HG02981 (cell line): Measurements from ENCODE around the gene FAM20B.
"Not testable (repeated sequence)": the region's sequence is repeated elsewhere in the genome, so short reads cannot be mapped to it uniquely, and the experiment has no call there.

Source experiments
- ATAC-seq: cut with Tn5 transposase; IDR thresholded peaks from one replicate; pipeline ENCODE4 v1.9.1; 2021; ENCODE audit warnings: mild to moderate bottlenecking, moderate library complexity; ENCODE audit not compliant: unreplicated experiment

Gene FAM20B

GRCh38 chr1:179025125-179025974 lies at the start of gene FAM20B:
Gene FAM20B, plus strand, starts transcription at chr1:179025894. Its CDS starts 17,954 bp downstream, at chr1:179043848.
- ATAC-seq, result peak; percentile 84

- ATAC-seq, result no peak
Observed at GRCh38 chr1:178976541-178976940, 49.2 kb upstream of the FAM20B start.

- no peak for ATAC-seq
Observed at GRCh38 chr1:178986204-178986603, 39.5 kb upstream of the FAM20B start.

GRCh38 chr1:178988198-178988597 lies 37.5 kb upstream of the FAM20B start:
- not testable (repeated sequence) for ATAC-seq

GRCh38 chr1:178993559-178993958 lies 32.1 kb upstream of the FAM20B start:
- ATAC-seq, result no peak

GRCh38 chr1:178997428-178997827 lies 28.3 kb upstream of the FAM20B start:
- no peak for ATAC-seq

- no peak for ATAC-seq
Observed at GRCh38 chr1:178998295-178998694, 27.4 kb upstream of the FAM20B start.

GRCh38 chr1:178999061-178999460 lies 26.6 kb upstream of the FAM20B start:
- ATAC-seq, result no peak

- ATAC-seq, result no peak
Observed at GRCh38 chr1:179001451-179001850, 24.2 kb upstream of the FAM20B start.

- ATAC-seq, result not testable (repeated sequence)
Observed at GRCh38 chr1:179002064-179002463, 23.6 kb upstream of the FAM20B start.

- peak; percentile 66 for ATAC-seq
Observed at GRCh38 chr1:179002552-179003345, 22.9 kb upstream of the FAM20B start.

GRCh38 chr1:179003512-179004066 lies 22.1 kb upstream of the FAM20B start:
- ATAC-seq, result no peak

GRCh38 chr1:179007233-179007632 lies 18.5 kb upstream of the FAM20B start:
- no peak for ATAC-seq

GRCh38 chr1:179010671-179011070 lies 15.0 kb upstream of the FAM20B start:
- ATAC-seq, result no peak

GRCh38 chr1:179012038-179012437 lies 13.7 kb upstream of the FAM20B start:
- no peak for ATAC-seq

- no peak for ATAC-seq
Observed at GRCh38 chr1:179014123-179014522, 11.6 kb upstream of the FAM20B start.

GRCh38 chr1:179015396-179015795 lies 10.3 kb upstream of the FAM20B start:
- no peak for ATAC-seq

GRCh38 chr1:179016706-179017382 lies 8.8 kb upstream of the FAM20B start:
- ATAC-seq, result no peak

GRCh38 chr1:179017383-179018326 lies 8.0 kb upstream of the FAM20B start:
- no peak for ATAC-seq

GRCh38 chr1:179021873-179022272 lies 3.8 kb upstream of the FAM20B start:
- ATAC-seq, result no peak
